HG03135 (cell line): ENCODE data around the gene CDK17.
"Not testable (repeated sequence)": the region's sequence is repeated elsewhere in the genome, so short reads cannot be mapped to it uniquely, and the experiment has no call there.

Experiments
- ATAC-seq: cut with Tn5 transposase; IDR thresholded peaks from one replicate; pipeline ENCODE4 v1.9.1; 2021; ENCODE audit warnings: mild to moderate bottlenecking, moderate library complexity; ENCODE audit not compliant: unreplicated experiment

Gene CDK17

DNA sequence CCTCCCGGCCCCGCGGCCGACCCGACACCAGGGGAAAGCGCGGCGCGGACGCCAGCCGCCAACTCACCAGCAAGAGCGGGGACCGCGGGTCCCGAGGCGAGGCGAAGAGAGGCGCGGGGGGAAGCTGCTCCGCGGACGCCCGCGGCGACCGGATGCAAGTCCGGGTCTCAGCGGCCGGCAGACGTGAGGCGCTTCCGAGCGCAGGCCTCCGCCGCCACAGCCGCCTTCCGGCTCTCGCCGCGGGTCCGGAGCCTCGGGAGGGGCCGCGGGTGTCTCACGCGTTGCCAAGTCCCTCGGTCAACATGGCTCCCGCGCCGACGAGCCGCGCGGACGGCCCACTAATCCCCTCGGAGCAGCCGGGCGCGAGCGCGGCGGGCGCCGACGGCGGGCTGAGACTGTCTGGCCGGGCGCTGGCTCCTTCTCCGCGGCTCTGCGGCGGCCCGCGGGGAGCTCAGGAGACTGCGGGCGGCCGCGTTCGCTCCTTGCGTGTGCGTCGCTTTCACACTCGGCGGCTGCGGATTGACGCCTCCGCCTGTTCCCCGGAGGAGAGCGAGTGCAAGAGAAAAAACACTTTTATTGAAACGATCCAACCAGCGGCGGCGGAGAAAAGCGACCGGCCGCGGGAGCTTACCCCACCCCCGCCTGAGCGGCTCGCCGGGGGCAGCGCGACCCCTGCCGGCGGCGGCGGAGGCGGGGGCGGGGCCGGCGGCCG, at the start of gene CDK17:
Gene CDK17 (minus strand): TSS at position 521 of the 712 bp plus-strand sequence. CDS start 65,603 bp downstream, outside the sequence.
- ATAC-seq = peak; percentile 51

GRCh38 chr12:96448300-96448699, 48.1 kb upstream of the CDK17 start:
- no peak for ATAC-seq

GRCh38 chr12:96447256-96447655, 47.0 kb upstream of the CDK17 start:
- no peak for ATAC-seq

DNA sequence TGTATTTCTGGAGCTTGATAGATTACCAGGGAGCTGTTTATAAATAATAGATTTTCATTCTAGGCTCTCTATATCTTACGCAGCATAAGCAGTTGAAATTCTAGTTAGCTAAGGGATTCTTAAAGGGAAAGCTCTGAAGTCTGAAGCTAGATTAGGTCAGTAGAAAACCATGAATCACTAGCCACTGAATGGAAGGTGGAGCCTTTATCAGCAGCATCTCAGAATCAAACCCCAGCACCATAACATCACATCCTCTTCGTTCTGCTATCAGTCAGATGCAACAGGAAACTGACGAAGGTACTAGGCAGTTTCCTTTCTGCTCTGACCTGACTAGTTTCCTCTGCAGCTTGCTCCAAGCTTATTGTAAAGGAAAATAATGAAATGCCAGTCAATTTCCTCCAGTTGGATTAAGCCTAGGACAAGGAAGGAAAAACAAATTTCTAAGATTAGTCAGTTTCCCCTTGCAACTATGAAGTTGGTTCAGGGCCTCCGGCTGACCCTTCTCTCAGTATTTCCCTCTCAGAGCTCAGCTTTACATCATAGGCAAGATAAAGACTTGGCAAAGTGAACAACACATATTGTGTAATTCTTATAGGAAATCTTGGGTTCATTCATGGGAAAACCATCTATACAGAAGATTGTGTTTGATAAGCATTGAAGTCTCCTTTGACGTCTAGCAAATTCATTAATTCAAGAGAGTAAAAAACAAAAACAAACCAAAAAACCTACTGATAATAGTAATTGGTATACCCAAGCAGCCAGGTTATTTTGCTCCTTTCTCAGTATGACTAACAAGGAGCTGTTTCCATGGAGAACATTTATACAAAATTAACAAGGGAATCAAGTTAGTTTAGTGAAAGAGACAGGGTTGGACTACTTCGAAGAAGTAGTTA, 45.7 kb upstream of the CDK17 start:
- ATAC-seq = peak; percentile 97

DNA sequence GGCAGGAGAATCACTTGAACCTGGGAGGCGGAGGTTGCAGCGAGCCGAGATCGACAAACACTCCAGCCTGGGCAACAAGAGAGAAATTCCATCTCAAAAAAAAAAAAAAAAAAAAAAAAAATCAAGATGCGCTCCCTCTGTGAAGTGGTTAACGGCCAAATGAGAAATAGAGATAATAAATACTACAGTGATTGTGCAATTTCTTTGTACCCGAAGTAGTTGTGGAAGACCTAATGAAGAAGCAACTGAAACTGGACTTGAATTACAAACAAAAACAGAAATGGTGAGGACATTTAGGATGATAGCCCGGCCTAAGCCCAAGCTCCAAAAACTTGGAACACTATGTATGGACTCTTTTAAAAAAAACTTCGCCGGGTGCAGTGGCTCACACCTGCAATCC, 44.2 kb upstream of the CDK17 start:
- ATAC-seq = no peak

DNA sequence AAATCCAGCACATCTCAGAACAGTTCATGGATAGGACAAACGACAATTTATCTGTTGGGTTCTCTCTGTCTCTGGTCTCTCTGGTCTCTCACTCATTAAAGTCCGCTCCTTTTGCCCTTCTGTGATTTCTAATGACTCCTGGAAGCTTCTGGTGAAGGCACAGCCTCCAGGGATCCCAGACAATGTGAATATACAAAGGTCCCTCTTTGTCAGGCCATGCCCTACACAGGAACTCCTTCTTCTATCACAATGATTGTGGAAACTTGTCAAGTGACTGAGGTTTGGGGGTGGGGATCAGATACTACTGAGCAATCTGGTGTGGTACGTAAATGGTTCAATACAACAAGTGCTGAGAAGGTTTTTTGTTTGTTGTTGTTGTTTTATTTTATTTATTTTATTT, 42.7 kb upstream of the CDK17 start:
- no peak for ATAC-seq

DNA sequence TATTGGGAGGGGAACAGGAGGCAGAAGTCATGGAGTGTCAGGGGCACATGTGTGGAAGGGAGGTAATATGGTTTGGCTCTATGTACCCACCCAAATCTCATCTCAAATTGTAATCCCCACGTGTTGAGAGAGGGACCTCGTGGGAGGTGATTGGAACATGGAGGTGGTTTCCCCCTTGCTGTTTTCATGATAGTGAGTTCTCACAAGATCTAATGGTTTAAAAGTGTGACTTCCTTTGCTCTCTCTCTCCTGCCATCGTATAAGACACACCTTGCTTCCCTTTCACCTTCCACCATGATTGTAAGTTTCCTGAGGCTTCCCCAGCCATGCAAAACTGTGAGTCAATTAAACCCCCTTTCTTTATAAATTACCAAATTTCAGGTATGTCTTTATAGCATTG, 41.6 kb upstream of the CDK17 start:
- ATAC-seq = no peak

GRCh38 chr12:96438330-96438729, 38.1 kb upstream of the CDK17 start:
- ATAC-seq = no peak

GRCh38 chr12:96437171-96437445, 36.9 kb upstream of the CDK17 start:
- no peak for ATAC-seq

- no peak for ATAC-seq
These were observed 36.3 kb upstream of the CDK17 start for GRCh38 chr12:96436366-96437170.

- ATAC-seq = peak; percentile 58
These were observed 33.9 kb upstream of the CDK17 start for GRCh38 chr12:96434107-96434506.

DNA sequence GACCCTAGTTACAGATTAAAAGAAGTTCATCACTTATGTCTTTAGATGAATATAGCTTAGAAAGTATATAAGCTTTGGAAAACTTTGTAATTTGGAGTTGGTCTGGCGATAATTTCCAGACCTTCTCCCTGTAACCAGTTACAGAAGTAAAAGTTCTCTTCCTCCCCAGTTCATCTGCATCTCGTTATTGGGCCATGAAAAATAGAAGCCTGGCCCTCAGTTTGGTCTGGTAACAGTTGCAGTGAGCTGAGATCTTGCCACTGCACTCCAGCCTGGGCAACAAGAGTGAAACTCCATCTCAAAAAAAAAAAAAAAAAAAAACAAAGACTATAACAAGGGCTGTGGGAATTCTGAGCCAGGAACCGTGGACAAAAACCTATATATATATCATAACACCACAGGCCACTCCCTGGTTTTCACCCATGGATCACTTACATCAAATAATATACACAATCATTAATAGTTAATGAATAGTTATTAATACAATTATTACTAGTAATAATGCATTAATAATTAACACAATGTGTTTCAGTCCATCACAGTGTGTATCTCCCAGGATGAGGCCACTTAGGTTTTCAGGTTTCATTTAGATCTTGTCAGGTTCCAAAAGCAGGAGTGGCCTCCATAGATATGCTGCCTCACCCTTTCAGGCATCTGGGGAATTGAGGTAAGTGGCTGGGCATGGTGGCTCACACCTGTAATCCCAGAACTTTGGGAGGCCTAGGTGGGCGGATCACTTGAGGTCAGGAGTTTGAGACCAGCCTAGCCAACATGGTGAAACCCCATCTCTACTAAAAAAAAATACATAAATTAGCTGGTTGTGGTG, 32.5 kb upstream of the CDK17 start:
- ATAC-seq = not testable (repeated sequence)

DNA sequence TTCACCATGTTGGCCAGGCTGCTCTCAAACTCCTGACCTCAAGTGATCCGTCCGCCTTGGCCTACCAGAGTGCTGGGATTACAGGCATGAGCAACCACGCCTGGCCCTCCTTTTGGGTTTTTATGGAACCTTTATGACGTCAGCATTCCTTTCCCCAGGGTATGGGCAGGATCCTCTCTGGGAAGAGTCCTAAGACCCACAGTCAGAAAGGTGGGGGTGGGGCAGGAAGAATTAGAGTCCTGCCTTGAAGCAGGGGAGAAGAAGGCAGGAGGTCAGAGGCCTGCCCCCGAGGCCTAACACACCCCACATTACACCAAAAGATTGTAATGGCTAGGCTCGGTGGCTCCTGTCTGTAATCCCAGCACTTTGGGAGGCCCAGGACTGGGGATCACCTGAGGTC, 30.8 kb upstream of the CDK17 start:
- no peak for ATAC-seq

DNA sequence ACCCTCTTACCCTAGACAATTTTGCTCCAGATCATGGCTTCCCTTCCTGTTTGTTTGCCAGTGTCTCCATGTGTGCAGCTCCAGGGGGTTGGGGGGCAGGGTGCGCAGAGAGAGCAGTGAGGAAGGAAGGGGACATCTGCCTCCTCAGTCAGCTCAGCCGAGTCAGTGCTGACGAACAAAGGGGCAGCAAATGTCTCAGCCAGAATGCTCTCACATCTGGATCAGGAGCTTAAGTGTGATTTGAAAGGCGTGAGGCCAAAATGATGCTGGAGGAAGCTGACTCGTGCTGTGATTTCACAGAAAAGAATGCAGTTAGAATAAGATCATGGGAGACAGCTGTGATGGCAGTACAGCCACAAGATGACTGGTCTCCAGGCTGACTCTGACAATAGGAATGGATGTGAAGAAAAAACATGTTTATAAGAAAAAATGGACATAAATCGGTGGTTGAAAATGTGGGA, 27.1 kb upstream of the CDK17 start:
- no peak for ATAC-seq

DNA sequence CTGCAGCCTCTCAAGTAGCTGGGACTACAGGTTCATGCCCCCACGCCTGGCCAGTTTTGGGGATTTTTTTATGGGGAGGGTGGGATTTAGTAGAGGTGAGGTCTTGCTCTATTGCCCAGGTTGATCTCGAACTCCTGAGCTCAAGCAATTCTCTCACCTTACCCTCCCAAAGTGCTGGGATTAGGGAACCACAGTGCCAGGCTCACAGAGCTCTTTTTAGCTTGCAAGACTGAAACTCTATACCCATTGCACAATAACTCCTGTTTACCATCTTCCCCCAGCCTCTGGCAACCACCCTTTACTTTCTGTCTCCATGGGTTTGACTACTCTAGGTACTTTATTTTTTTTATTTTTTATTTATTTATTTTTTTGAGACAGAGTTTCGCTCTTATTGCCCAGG, 25.7 kb upstream of the CDK17 start:
- ATAC-seq = no peak

DNA sequence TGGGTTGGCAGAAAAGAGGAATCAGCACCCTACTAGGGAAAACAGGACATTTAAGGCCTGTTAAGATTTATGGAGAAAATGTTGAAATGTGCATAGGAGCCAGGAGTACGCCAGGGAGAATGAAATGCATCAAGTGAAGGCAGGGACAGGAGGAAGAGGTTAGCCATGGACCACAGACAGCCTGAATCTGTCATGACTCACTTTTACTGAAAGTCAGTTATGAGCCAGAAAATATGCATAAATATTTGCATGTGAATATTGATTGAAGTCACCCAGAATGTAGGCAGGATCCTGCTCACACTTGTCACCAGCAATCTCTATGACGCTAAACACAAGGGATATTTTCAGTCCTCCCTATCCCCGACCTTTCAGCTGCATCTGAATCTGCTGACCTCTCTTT, 25.1 kb upstream of the CDK17 start:
- peak; percentile 57 for ATAC-seq

- no peak for ATAC-seq
These were observed 24.4 kb upstream of the CDK17 start for GRCh38 chr12:96424601-96425000.

GRCh38 chr12:96422192-96422591, 22.0 kb upstream of the CDK17 start:
- ATAC-seq = no peak

GRCh38 chr12:96421014-96421413, 20.8 kb upstream of the CDK17 start:
- no peak for ATAC-seq

DNA sequence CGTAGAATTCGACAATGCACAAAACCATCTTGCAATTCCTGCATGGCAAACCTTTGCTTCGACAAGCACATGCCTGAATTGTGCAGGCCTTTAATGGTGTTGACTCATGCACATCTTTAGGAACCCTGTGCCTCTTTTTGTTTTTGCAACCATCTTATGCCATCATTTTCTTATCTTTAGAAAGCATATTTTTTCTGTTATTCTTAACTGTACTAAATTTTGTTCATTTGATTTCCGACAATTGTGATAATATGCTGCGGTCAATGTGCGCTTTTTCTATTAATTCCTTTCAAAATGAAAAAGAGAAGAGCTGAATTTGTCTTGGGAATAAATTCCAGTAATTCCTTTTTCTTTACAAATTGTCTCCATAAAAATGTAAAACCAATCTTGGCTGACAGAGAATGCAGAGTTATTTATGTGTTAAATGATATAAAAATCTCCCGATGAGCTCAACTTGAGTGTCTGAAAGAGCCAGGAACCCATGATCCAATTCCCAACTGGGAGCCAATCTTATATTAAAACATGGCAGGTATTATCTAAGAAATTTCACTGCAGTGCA, 20.1 kb upstream of the CDK17 start:
- ATAC-seq = no peak
